Adrenal gland (tissue), 12 donors: Measurements from ENCODE around the gene PEX3. TPM values are rescaled to one million over a fixed set of nuclear protein-coding genes. Genes with fewer than 3 reads are reported as not detected.

Experiments
- DNase-seq, 7 donors: peaks; one replicate each; pipeline ENCODE4 v3.0.0-alpha.2; 2019 to 2020
- H3K27ac ChIP-seq, 5 donors: fragments of 200-600 bp; sonication (generic) in 4 of 5; 1 replicate in 3 of 5; 2 replicates in 2 of 5; pipeline versions ENCODE4 v1.5.1 to v1.8.0; 2016 to 2020; ENCODE audit warnings: mild to moderate bottlenecking in 1 of 5
- H3K27me3 ChIP-seq: fragments of 200-600 bp; 2 replicates; pipeline ENCODE4 v1.8.0; 2021
- H3K36me3 ChIP-seq, 2 donors: fragments of 200-600 bp; replicated peaks in 1 of 2; 1 replicate in 1 of 2; 2 replicates in 1 of 2; pipeline versions ENCODE4 v1.5.1 to v1.8.0; 2018 to 2022
- H3K4me1 ChIP-seq, 2 donors: fragments of 200-600 bp; replicated peaks in 1 of 2; 1 replicate in 1 of 2; 2 replicates in 1 of 2; pipeline versions ENCODE4 v1.5.1 to v1.8.0; 2018 to 2021
- H3K4me3 ChIP-seq, 4 donors: fragments of 200-600 bp; sonication (generic) in 3 of 4; one replicate each; pipeline ENCODE4 v1.5.1; 2016 to 2018
- H3K9me3 ChIP-seq, 3 donors: fragments of 200-600 bp; sonication (generic) in 1 of 3; replicated peaks in 1 of 3; 1 replicate in 2 of 3; 2 replicates in 1 of 3; pipeline versions ENCODE4 v1.5.1 to v1.8.0; 2016 to 2021
- POLR2A ChIP-seq, 2 donors: fragments of 450-650 bp; IDR thresholded peaks; one replicate each; pipeline ENCODE4 v1.6.1; 2017; ENCODE audit warnings: antibody characterized with exemption in 2 of 2, mild to moderate bottlenecking in 2 of 2, moderate library complexity in 1 of 2
- WGBS, 4 donors: extraction: QIAGEN DNeasy Blood & Tissue Kit in 2 of 4; methylation state at CpG; one replicate each; pipeline versions ENCODE4 v1.1.5 to v1.1.7; 2013 to 2017; 5-methylcytosine and 5-hydroxymethylcytosine counted together
- intact Hi-C, 2 donors: fragments of 100-400 bp; cut with DNase I; formaldehyde crosslinking; loops; one replicate each; pipeline versions ENCODE4 v1.14.1 to v1.15.0; 2022 to 2023
- polyA plus RNA-seq, 3 donors: library from polyadenylated mRNA; stranded (reverse); fragments of 200-250 nt in 2 of 3; fragments of 350-450 nt in 1 of 3; fragmentation: Illumina TruSeq in 1 of 3; extraction: RNeasy Lipid Tissue Mini Kit (QIAGEN cat#74804) in 1 of 3; gene quantifications; one replicate each; pipeline ENCODE4 v1.2.3, GENCODE V29; 2013 to 2014
- small RNA-seq, 2 donors: library from RNA; depleted of rRNA; stranded (forward); fragments of <200 nt; gene quantifications; one replicate each; pipeline ENCODE3, GENCODE V24; 2016
- total RNA-seq, 9 donors: library from RNA; depleted of rRNA in 4 of 9; stranded (reverse); fragments of >200 nt in 4 of 9; fragments of 120-200 nt in 1 of 9; fragmentation: NEBNext Ultra II Directional in 1 of 9; extraction: Animal tissue kit (Norgen Biotek cat#: 25700) in 1 of 9; gene quantifications; one replicate each; pipeline versions ENCODE4 v1.1.0 to v1.2.4, GENCODE V29; 2013 to 2023
- TF ChIP-seq, protein P1 (sequence below), 6 experiments: fragments of 450-650 bp in 4 of 6; fragments of 200-600 bp in 2 of 6; sonication (generic) in 1 of 6; IDR thresholded peaks; 1 replicate in 5 of 6; 2 replicates in 1 of 6; pipeline versions ENCODE4 v1.5.1 to v1.8.0; 2016 to 2021; ENCODE audit warnings: antibody characterized with exemption in 6 of 6, mild to moderate bottlenecking in 2 of 6, moderate library complexity in 1 of 6
- donor health status: healthy with polysubstance abuse.
- donor health status: Bipolar disorder and iron deficiency.
- donor health status: DM: yes; HTN: yes; CAD: no.
- donor health status: DM: no; HTN: no; CAD: no.
- donor health status: DM: no; HTN: no; CAD: no.
- donor health status: DM: yes; HTN: yes; CAD: no.

PEX3 gene
- total and polyA plus RNA-seq, 12 donors, result 16.3 to 165 (median 54.2) TPM

- Histone ChIP-seq H3K4me3 (no peak overlapping the region), H3K9me3 (no peaks in the 10 kb centered on the region), H3K4me1 (peaks cover 0 to 6% of the 10 kb centered on the region in 2 donors), H3K27ac (no peak overlapping the region), H3K27me3 (no peaks in the 10 kb centered on the region), H3K36me3 (no peaks in the 10 kb centered on the region)
- 89 to 94% (median 91%) methylated on average over 4 of the region's 4 CpGs for WGBS, 4 donors
- intact Hi-C loops, result no loop called here
- TF ChIP-seq POLR2A (IDR thresholded peaks at IDR 0.05), result no peak
- TF ChIP-seq, protein P1, sequence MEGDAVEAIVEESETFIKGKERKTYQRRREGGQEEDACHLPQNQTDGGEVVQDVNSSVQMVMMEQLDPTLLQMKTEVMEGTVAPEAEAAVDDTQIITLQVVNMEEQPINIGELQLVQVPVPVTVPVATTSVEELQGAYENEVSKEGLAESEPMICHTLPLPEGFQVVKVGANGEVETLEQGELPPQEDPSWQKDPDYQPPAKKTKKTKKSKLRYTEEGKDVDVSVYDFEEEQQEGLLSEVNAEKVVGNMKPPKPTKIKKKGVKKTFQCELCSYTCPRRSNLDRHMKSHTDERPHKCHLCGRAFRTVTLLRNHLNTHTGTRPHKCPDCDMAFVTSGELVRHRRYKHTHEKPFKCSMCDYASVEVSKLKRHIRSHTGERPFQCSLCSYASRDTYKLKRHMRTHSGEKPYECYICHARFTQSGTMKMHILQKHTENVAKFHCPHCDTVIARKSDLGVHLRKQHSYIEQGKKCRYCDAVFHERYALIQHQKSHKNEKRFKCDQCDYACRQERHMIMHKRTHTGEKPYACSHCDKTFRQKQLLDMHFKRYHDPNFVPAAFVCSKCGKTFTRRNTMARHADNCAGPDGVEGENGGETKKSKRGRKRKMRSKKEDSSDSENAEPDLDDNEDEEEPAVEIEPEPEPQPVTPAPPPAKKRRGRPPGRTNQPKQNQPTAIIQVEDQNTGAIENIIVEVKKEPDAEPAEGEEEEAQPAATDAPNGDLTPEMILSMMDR (IDR thresholded peaks at IDR 0.05), result no peak
- DNase-seq, result no peak
These were observed 88.5 kb downstream of the PEX3 start for GRCh38 chr6:143539106-143539505.

GRCh38 chr6:143539734-143540133 lies 89.1 kb downstream of the PEX3 start:
- 77 to 92% (median 87%) methylated on average over 7 of the region's 7 CpGs for WGBS, 4 donors
- Histone ChIP-seq H3K4me1 (peaks cover 0 to 6% of the 10 kb centered on the region in 2 donors), H3K27ac (no peak overlapping the region), H3K4me3 (no peak overlapping the region), H3K27me3 (no peaks in the 10 kb centered on the region), H3K36me3 (no peaks in the 10 kb centered on the region), H3K9me3 (no peaks in the 10 kb centered on the region)
- intact Hi-C loops, result no loop called here
- TF ChIP-seq, protein P1 (IDR thresholded peaks at IDR 0.05), result no peak
- TF ChIP-seq POLR2A (IDR thresholded peaks at IDR 0.05), result no peak
- DNase-seq, result no peak

GRCh38 chr6:143540192-143540591 lies 89.6 kb downstream of the PEX3 start:
- no peak overlapping the region for H3K4me3 ChIP-seq
- peaks cover 0 to 6% of the 10 kb centered on the region in 2 donors for H3K4me1 ChIP-seq
- no peaks in the 10 kb centered on the region for H3K9me3 ChIP-seq
- H3K27me3 ChIP-seq, result no peaks in the 10 kb centered on the region
- intact Hi-C loops, result no loop called here
- no peaks in the 10 kb centered on the region for H3K36me3 ChIP-seq
- 65 to 90% (median 80%) methylated on average over 3 of the region's 3 CpGs for WGBS, 4 donors
- H3K27ac ChIP-seq, result no peak overlapping the region
- TF ChIP-seq, protein P1 (IDR thresholded peaks at IDR 0.05), result no peak
- TF ChIP-seq POLR2A (IDR thresholded peaks at IDR 0.05), result no peak
- DNase-seq, result no peak

Small RNA genes lying within 50 kb of the gene (small RNA-seq; reads per million reads assigned to genes)
- 0 to 0.12 reads per million in 2 donors for gene RNA5SP221

Other genes starting within 250 kb of the PEX3 start
- 10 to 100 TPM in 1 of 9 donors, 1 to 10 TPM in 7, under 1 TPM in 1; 0.61 to 10.1 (median 6.1) TPM for gene ADAT2, start 110 bp upstream of the PEX3 start, total RNA-seq
- 10 to 100 TPM in 2 of 3 donors, 1 to 10 TPM in 1; 5.7 to 18.6 (median 12.3) TPM for gene ADAT2, start 110 bp upstream of the PEX3 start, polyA plus RNA-seq
- 100 to 1,000 TPM in 1 of 9 donors, 10 to 100 TPM in 8; 47.5 to 120 (median 71.3) TPM for gene FUCA2, start 60.9 kb downstream of the PEX3 start, total RNA-seq
- gene FUCA2, start 60.9 kb downstream of the PEX3 start, polyA plus RNA-seq, result 10 to 100 TPM; 28.8 to 90.2 (median 37.8) TPM
- 100 to 1,000 TPM; 118 to 315 (median 241) TPM for gene PHACTR2, start 227.2 kb downstream of the PEX3 start, total RNA-seq
- 10 to 100 TPM; 12.1 to 40.3 (median 34.5) TPM for gene PHACTR2, start 227.2 kb downstream of the PEX3 start, polyA plus RNA-seq